DMS53 (cell line): ENCODE measurements around the gene CTH.
"Not testable (repeated sequence)": the region's sequence is repeated elsewhere in the genome, so short reads cannot be mapped to it uniquely, and the experiment has no call there.

ENCODE experiments used
- DNase-seq: peaks from one replicate; lab custom pipeline; 2025; lab: John Stamatoyannopoulos, UW

The CTH gene

DNA sequence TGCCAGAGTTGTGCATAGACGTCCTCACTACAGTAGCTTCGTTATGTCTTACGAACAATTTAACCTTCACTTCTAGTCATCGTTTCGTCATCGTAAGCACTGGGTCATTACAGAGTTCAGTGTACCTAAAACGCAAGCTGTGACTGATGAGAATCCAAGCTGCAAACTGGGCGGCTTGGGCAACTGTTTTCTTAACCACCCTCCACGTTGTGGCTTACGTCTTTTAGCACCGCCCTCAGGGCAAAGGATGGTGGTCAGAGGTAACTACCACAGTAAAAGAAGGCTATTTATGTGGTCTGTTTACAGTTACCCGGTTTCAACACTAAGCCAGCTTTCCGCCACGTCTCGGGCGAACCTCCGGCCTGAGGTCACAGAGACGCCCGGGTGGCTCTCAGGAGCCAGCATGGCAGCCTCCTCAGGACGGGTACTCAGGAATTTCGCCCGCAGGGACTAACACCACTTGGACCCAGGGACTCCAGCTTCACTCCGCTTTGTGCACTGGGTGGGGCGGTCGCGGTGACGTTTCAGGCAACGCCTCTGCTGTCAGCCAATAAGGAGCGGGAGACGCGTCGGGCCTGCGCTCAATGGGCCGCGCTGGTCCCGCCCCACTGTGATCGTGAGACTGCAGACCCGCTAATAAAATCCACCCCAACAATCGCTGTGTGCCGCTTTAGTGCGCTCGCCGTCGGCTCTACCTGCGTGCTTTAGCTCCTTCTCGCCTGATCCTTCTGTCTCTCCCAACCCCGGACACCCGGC, at the start of gene CTH:
TSS of gene CTH (plus strand) at position 665 of the 756 bp plus-strand sequence. CDS start 148 bp downstream, outside the sequence.
- DNase-seq, result peak; percentile 100

DNA sequence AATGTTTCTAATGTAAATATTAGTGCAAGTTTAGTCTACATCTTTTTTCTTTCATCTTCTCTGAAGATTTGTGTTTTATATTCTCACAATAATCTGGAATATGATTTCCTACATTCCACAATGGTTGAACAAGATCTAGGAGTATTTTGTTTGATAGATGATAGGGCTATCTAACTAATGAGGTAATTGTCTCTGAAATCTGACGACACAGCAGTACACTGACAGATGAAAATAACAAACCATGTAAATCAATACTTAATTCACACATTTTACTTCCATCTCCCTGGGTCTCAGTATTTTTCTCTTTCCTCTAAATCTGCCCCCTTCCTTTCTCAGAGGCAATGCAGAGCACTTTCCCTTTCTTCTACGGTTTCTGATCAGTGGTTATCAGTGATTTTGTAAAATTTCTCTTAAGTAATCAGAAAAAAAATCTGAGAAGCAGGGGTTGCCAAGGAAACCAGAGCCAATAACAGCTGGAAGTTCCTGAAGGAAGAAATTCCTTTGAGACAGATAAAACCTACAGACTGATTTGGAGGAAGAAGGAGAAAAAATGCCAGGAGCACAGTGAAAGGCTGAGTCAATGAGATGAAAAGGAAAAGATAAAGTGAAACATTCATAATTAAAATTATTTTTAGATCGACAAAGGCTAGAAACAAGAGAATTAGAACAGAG, 49.2 kb upstream of the CTH start:
- no peak for DNase-seq

DNA sequence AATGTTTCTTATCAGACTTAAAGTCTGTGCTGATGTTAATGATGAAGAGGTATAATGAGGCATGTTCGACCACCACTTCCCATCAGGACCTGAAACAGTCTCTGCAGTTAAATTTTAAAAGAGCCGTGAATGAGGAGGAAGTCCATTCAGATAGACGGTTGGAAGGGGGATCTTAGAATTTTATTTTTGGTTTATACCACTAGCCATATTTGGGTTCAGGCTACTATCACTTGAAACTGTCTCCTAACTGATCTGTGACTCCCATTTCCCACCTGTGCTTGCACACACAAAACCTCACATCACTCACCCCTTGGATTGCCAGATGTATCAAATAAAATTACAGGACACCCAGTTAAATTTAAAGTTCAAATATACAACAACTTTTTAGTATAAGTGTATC, 46.6 kb upstream of the CTH start:
- no peak for DNase-seq

DNA sequence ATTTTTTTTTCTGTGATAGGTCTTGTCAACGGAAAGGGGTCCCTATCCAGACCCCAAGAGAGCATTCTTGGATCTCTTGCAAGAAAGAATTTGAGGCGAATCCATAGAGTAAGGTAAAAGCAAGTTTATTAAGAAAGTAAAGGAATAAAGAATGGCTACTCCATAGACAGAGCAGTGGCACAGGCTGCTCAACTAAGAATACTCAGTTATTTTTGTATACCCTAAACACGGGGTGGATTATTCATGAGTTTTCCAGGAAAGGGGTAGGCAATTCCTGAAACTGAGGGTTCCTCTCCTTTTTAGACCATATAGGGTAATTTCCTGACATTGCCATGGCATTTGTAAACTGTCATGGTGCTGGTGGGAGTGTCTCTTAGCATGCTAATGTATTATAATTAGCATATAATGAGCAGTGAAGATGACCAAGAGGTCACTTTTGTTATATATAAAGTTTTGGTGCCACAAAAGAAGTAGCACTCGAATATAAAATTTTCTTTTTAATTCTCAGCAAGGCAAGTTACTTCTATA, 44.6 kb upstream of the CTH start:
- DNase-seq, result not testable (repeated sequence)

DNA sequence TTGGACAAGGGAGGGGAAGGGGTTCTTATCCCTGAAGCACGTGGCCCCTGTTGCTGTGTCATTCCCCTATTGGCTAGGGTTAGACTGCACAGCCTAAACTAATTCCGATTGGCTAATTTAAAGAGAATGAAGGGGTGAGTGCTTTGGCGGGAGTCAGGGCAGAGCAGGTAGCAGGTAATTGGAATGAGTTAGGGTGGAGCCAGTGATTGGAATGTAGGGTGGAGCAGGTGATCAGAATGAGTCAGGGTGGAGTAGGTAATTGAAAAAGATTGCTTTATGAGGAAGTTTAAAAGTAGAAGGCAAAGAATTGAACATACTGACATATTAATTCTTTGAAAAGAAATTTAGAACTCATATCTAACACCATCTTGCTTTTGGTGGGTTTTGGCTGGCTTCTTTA, 44.1 kb upstream of the CTH start:
- DNase-seq, result not testable (repeated sequence)

DNA sequence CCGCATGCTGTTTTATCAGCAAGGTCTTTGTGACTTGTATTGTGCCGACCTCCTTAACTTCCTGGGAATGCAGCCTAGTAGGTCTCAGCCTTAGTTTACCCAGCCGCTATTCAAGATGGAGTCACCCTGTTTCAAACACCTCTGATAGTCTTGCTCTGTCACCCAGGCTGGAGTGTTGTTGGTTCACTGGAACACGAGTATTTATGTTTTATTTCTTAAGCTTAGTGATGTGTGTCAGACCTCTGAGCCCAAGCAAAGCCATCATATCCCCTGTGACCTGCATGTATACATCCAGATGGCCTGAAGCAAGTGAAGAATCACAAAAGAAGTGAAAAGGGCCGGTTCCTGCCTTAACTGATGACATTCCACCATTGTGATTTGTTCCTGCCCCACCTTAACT, 43.7 kb upstream of the CTH start:
- not testable (repeated sequence) for DNase-seq

DNA sequence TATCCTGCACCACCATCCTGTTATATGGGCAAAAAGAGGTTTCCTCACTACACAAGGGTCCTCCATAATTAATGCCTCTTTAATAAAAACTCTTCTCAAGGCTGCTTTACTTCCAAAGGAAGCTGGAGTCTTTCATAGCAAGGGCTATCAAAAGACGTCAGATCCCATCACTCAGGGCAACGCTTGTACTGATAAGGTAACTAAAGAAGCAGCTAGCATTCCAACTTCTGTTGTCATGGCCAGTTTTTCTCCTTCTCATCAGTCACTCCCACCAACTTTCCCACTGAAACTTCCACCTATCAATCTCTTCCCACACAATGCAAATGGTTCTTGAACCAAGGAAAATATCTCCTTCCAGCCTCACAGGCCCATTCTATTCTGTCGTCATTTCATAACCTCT, 39.5 kb upstream of the CTH start:
- DNase-seq, result not testable (repeated sequence)

DNA sequence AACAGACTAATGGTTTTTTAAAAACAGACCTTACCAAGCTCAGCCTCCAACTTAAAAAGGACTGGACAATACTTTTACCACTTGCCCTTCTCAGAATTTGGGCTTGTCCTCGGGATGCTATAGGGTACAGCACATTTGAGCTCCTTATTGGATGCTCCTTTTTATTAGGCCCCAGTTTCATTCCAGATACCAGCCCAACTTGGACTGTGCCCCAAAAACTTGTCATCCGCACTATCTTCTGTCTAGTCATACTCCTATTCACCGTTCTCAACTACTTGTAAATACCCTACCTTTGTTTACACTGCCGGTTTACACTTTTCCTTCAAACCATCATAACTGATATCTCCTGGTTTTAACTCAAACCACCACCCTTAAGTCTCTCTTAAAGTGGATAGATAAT, 38.6 kb upstream of the CTH start:
- no peak for DNase-seq

DNA sequence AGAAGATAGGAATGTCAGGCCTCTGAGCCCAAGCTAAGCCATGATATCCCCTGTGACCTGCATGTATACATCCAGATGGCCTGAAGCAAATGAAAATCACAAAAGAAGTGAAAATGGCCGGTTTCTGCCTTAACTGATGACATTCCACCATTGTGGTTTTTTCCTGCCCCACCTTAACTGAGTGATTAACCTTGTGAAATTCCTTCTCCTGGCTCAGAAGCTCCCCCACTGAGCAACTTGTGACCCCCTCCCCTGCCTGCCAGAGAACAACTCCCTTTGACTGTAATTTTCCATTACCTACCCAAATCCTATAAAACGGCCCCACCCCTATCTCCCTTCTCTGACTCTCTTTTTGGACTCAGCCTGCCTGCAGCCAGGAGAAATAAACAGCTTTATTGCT, 37.5 kb upstream of the CTH start:
- not testable (repeated sequence) for DNase-seq

DNA sequence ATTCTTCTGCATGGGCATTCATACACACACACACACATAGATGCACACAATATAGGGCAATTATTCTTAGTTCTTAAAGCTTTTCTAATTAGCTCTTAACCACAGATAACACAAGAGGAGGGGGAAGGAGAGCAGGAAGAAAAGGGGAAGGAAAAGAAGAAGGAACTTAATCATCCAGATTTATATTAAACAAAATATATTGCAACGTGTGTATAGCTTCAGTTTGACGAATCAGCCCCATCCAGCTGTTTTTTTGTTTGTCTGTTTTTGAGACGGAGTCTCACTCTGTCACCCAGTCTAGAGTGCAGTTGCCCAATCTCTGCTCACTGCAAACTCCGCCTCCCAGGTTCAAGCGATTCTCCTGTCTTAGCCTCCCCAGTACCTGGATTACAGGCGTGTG, 34.9 kb upstream of the CTH start:
- no peak for DNase-seq

DNA sequence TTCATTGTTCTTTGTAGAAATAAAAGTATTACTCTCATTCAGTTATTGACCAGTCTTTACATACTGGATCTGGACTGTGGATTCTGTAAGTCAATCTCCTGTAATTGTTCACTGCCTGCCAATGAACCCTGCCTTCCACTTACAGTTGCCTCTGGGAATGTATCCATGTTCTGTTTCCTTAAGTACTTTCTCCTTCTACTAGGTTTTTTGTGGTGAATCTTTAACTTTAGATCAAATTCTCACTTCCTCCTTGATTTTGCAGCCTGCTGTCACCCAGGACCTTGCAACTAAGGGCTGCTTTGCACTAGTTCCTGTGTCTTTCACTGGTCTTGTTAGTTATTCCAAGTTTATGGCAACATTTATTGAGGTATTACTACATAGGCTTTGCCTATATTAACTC, 28.4 kb upstream of the CTH start:
- no peak for DNase-seq

DNA sequence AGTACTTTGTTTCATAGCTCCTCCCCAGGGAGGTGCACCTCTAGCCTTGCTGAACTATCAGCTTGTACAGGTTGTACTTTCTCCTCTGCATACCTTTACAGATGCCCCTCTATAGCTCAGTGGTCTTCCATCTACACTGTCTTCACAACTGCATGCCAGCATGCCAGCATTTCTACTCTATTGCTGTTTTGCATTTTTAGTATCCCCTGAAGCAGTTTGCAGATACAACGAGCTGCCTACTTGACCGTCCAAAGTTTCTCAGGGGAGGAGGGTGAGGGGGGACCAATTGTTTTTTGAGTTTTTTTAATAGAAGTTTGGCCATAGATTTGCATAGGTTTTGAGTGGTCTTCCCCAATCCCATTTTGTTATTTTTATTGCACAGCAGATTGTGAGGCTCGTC, 27.6 kb upstream of the CTH start:
- DNase-seq, result no peak

DNA sequence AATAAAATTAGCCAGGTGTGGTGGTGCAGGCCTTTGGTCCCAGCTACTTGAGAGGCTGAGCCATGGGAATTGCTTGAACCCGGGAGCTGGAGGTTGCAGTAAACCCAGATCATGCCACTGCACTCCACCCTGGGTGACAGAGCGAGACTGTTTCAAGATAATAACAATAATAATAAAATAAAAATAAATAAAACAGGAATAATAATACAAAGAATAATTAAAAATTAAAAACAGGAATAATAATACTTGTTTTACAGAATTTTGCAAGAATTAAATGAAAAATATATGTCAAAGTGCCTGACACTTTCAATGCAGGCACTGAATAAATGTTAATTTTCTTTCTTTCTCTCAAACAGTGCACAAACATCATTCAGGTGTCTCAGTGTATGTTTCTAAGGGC, 26.5 kb upstream of the CTH start:
- no peak for DNase-seq

DNA sequence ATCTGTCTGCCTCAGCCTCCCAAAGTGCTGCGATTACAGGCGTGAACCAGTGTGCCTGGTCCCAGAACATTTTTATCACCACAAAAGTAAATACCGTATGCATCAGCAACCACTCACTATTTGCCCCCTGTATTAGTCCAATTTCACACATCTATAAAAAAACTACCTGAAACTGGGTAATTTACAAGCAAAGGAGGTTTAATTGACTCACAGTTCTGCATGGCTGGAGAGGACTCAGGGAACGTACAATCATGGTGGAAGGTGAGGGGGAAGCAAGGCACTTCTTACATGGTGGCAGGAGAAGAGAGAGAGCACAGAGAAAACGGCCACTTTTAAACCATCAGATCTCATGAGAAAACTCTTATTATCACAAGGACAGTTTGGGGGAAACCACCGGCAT, 25.6 kb upstream of the CTH start:
- DNase-seq, result no peak

DNA sequence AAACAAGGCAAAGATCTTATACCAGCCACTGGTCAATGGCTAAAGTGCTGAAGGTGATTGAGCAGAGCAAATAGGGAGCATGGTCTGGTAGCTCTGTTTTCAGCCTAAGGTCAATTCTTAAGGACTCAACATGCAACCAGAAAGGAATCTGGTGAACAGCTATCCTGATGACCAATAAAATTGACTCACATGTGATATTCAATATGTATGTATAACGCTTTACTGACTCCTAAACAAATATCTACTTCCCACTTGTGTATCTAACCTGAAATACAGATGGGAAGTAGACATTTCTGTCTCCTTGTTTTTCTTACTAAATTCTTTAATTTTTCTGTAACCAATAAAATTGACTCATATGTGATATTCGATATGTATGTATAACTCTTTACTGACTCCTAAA, 24.9 kb upstream of the CTH start:
- DNase-seq, result peak; percentile 73

DNA sequence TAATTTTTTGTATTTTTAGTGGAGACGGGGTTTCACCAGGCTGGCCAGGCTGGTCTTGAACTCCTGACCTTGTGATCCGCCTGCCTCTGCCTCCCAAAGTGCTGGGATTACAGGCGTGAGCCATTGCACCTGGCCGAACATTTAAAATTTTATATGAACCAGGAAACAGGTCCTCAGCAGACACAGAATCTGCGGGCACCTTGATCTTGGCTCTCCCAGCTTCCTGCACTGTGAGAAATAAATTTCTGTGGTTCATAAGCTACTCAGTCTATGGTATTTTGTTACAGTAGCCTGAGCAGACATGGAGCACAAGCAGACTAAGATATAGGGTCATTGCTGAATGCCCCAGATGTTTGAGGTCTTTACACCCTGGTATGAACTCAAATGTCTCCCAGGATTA, 23.6 kb upstream of the CTH start:
- no peak for DNase-seq

DNA sequence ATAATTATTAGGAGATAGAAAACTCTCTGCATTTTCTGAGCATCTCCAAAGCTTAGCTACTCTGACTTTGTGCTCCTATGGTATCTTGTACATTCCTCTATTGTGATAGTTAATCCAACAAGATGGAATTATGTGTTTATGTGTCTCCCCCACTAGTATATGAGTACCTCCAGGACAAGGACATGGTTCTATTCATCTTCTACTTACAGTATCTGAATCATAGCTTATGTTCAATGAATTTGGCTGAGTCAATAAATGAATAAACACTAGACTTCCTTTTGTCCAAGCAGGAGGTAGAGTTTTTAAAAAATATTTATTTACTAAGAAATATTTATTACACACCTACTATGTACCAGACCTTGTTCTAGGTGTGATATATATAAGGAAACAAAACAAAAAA, 18.4 kb upstream of the CTH start:
- peak; percentile 43 for DNase-seq

DNA sequence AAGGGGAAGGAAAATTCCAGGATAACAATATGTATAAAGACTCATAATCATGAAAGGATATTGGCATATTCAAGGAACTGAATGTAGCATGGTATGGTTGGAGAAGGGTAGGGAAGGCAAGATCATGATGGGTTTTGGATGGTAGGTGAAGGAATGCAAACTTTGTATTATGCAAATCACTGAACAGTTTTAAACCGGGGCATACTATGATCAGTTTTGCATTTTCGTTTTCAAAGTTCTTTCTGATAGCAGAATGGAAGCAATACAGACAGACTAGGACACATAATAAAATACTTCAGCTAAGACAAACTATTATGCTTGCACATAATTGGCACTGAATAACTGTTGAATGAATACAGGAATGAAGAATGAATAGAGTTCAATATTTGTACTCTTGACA, 14.5 kb upstream of the CTH start:
- DNase-seq, result no peak

DNA sequence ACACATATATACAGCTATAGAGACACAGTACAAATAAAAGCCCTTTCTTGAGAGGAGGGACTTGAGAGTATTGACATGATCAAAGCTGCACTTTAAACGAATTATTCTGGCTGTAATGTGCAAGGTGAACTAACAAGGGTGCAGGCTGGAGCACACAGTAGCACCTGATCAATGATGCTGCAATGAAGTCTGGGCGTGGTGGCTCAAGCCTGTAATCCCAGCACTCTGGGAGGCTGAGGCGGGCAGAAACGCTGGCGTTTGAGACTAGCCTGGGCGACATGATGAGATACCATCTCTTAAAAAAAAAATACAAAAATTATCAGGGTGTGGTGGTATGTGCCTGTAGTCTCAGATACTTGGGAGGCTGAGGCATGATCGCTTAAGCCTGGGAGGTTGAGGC, 14.1 kb upstream of the CTH start:
- DNase-seq, result peak; percentile 15

DNA sequence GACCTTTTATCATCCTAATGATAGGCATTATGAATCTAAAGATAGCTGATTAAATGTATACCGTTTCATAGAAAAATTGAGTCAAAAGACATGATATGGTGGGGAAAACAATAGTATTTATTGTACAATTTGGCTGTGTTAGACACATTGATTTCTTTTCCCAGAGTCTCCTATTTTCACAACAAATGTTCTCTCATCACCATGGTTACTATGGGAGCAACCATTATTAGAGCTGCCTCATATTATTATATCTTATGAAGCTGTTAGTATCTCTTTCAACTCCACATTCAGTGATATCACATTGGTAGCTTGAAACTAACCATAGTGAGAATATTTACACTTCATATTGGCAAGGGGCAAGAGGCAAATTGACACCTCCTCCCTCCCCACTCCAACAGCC, 10.7 kb upstream of the CTH start:
- no peak for DNase-seq

DNA sequence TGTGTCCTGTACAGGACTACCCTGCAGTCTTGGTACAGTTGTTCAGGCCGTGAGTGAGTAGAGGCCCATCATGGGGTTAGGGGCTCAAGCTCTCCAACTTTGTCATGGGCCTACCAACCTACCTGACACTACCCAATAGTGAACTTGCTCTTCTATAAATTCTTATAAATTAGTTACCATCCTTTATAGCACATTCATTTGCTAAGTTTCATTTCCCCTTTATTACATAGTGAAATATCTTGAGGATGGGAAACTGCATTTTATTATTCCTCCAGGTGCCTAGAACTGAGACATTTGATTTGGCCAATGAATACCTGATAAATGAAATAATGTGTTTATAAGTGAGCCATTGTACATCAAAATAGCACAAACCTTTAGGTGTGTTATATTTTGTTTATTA, 9.1 kb upstream of the CTH start:
- no peak for DNase-seq

DNA sequence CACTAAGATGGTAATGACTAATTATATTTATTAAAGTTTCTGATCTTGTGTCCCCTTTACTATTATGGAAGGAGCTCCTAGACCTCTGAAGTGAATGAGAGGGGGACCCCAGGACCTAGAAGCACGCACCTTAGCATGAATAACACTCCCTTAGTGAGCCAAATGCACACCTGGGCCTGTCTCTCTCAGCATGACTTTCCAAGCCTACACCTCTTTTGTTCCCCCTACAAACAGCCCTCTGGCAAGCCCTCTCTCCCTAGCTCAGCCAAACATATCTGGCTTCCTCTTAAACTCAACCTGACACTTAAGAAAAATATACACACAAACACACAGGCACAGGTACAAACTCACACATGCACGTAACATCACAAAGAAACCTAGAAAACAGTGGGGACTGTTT, 7.3 kb upstream of the CTH start:
- no peak for DNase-seq

DNA sequence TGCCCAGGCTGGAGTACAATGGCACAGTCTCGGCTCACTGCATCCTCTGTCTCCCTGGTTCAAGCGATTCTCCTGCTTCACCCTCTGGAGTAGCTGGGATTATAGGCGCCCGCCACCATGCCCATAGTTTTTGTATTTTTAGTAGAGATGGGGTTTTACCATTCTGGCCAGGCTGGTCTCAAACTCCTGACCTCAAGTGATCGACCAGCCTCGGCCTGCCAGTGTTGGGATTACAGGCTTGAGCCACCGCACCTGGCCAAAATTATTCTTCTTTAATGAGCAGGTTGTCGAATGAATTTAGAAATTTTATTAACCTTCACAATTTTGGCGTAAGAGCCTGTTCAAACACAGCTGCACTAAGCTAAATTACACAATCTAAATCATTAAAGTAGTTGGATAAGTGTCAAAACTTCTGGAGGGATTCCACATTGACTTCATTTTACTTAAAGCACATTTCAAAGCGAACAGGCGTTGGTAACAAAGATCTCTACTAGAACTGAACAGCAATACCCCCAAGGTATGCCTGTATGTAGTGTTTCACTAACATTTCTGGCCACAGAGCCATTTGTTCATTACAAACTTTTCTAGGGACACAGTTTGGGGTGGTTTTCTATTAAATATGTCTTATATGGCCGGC, 5.2 kb upstream of the CTH start:
- DNase-seq, result no peak
